ENCODE results near the gene AURKA.

- TF ChIP-seq CTCF (IDR thresholded peaks at IDR 0.05 in 4 of 5, conservative IDR thresholded peaks at IDR 0.05 in 1 of 5), result no peak
- no peak for TF ChIP-seq POLR2A (IDR thresholded peaks at IDR 0.05)
Measured at GRCh38 chr20:56406910-56407309, 14.9 kb upstream of the AURKA start.

Data from gastrocnemius medialis (tissue), 4 donors.